ENCODE data around the gene CFAP46.

CFAP46 gene

GRCh38 chr10:132879408-132880127 is 62.8 kb downstream of the CFAP46 start:
- no peak for DNase-seq

DNA sequence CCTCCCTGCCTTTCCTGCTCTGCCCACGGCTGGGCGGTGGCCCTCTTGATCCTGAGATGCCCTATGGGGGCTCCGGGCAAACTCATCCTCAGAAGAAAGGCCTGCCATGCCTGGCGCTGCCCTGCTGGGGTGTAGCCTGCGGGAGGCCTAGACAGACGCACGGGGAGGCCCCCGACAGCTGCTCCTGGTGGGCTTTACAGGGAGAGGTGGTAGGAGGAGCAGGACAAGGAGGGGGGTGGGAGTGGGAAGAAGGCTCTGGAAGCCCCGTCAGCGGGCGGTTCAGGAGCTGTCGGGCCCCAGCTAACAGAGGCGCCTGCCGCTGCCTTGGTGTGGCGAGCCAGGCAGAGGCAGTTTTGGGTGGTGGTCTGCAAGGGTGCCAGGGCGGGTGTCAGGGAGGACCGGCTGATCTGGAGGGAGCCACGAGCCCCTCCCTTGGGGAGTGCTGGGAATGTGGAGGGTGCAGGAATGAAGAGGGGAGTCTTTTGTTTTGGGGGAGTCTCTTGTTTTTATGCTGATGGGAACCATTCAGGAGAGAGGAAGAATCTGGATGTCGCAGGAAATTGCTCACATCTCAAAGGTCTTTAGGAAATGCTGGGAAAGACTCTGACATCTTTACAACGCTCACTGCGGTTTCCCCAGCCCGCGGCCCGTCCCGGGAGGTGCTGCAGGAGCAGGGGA is 63.5 kb downstream of the CFAP46 start:
- no peak for DNase-seq

DNA sequence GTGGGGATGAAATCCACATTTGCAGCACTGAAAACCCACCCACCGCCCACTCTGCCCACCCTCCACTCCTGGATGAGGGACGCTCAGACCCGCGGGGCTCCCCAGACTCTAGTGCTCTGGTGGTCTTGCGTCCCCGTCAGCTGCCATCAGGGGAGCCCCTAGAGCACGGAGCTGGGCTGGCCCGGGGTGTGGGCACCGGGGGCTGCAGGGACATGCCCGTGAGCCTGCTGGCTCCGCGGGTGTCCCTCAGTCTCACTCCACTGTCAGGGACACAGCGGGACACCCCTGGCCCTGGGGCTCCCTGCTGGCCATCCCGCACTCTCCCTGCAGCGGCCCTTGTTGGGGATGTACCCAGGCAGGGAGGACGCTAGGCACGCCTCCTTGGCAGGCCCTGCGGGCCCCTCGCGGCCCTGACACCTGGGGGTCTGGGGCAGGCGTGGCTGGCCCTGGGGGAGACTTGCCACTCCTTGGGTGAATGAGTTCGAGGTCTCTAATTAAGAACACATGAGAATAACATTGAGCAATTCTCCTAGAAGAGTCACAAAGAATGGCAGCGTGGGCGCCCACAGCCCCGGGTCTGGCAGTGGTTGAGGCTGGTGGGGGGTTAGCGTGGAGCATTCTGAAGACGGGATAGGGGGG is 64.2 kb downstream of the CFAP46 start:
- no peak for DNase-seq

- DNase-seq, result no peak
Measured at GRCh38 chr10:132877473-132877872, 64.9 kb downstream of the CFAP46 start.

DNA sequence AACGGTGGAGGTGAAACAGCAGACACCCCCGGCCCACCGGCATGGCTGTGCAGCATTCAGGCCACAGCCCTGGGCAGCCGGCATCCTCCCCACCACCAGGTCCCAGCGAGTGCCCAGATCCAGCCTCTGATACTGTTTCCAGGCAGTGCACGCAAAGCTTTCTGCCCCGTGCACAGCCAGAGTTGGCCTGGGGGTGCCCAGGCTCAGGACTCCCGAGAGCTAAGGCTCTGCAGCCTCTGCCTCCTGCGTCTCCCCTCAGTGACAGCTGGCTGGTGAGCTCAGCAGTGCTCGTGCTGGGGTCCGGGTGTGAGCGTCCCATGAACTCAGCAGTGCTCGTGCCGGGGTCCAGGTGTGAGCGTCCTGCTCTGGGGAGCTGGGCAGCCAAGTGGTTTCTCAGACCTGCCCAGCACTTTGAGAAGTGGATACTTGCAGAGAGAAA is 65.4 kb downstream of the CFAP46 start:
- no peak for DNase-seq

- DNase-seq, result no peak
Measured at GRCh38 chr10:132876131-132876860, 66.1 kb downstream of the CFAP46 start.

DNA sequence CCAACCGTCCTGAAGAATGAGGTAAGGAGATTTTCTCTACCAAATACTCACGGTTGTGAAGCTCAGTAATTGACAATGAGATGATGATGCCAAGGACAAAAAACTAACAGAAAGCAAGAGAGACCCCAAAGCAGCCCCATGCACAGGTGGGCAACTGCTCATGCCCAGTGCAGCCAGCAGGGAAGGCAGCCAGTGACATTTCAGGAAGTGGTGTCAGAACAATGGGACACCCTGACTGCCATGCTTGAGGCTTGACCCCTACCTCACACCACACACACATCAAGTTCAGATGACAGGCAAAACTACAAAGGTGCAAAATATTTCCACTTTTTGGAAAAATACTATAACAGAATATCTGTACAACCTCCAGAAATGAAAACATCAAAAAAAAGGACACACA is 66.9 kb downstream of the CFAP46 start:
- DNase-seq, result no peak

DNA sequence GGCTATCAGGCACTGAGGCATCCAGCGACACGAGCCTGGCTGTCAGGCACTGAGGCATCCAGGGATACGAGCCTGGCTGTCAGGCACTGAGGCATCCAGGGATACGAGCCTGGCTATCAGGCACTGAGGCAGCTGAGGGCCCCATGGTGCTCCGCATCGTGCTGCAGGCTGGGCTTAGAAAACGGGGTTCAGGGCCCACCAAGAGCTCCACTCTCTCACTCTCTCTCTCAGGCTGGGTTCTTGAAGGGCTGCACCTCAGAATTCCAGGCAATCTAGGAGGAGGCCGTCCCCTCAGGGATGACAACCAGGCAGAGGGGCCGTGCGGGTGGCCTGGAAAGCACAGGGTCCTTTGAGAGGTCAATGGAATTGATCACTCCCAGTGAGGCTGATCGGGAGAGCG is 69.0 kb downstream of the CFAP46 start:
- no peak for DNase-seq

DNA sequence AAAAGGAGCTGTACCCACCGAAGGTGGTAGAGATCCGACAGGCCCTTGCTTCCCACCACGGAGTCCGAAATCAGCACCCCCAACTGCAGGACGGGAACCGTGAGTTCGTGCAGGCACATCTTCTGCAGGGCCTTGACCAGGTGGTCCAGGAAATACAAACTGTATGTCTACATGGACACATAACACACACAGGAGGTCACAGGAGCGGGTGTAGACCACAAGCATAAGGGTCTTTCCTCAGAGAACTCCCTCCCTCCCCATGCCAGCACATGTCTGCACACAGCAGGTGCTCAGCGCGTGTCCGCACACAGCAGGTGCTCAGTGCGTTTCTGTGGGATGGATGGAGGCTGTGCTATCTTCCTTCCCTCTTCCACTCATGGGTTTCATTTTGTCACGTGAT is 69.7 kb downstream of the CFAP46 start:
- DNase-seq, result no peak

DNA sequence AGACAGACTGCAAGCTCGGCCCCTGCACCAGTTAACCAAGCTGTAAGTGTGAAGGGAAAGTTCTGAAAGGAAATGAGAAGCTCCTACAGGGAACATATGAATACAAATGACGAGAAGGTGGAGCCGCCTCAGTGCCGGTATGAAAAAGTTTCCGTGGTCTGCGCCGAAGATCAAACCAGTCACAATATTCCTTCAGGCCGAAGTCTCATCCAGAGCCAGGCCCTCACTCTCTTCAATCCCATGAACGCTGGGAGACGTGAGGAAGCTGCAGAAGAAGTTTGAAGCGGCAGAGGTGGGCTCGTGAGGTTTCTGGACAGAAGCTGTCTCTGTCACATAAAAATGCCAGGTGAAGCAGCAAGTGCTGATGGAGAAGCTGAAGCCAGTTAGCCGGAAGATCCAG is 71.9 kb downstream of the CFAP46 start:
- no peak for DNase-seq

- DNase-seq, result no peak
Measured at GRCh38 chr10:132869621-132870020, 72.7 kb downstream of the CFAP46 start.

- no peak for DNase-seq
Measured at GRCh38 chr10:132868995-132869394, 73.4 kb downstream of the CFAP46 start.

DNA sequence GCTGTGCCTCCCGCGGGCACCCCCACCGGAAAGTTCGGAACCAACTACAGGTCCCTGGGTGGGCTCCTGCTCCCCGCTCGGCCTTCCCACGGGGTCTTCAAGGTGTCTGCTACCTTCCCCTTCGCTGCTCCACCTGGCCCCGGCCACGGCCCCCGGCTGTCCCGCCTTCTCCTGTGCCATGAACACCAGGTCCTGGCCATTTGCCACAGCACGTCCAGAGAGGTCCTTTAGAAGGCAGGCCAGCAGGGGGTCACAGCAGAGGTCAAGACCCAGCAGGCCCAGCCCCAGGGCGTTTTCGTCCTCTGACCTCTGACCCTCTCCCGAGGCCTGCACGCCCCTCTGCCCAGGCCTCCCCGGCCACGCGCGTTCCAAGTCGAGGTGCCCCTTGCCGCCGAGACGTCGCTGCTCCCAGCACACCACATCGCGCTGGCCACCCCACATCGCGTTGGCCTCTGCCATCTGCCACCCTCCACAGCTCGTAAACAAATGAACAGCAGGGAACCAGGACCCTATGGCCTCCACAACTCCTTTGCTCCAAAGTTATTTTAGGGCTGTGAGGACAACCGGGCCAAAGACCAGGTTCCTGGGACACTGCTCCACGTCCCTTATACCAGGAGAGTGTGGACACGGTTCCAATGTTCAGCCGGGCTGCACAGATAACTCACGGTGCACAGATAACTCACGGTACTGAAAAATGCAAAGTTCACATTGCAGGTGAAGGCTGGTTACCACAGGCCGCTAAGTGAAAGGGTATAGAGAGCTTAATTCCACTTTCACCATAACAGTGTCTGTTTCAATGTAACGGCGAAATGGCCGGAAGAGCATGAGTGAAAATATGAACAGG is 74.3 kb downstream of the CFAP46 start:
- no peak for DNase-seq

GRCh38 chr10:132866601-132867381 is 75.6 kb downstream of the CFAP46 start:
- no peak for DNase-seq

DNA sequence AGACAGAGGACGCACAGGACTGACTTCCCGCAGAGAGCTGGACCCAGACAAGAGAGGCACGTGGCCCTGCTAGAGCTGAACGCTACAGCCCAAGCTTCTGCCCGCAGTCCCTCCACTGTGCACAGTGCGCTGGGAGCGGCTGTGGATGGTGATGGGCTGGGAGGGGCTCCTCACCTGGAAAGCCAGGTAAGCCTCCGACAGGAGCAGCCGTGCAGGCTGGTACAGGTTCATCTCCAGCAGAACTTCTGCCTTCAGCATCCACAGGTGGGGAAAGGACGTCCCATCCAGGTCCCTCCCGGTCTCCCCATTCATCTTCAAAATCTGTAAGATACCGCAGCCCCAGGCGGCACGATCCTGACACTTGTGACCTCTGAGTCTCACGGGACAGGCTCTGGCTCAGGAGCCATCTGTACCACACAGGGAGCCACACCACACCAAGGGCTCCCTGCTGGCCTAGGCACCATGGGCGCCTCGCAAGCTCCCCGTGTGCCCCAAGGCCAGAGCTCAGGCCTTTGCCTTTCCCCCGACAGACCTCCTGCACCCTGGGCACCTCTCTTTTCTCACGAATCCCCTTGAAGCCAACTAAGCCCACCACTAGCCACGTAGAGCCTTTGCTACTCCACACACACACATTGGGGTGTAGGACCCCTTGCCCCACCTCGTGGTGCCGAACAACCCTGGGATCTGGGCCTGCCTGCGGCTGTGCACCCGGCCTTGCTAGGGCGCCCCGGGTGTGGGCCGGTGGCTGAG is 76.3 kb downstream of the CFAP46 start:
- no peak for DNase-seq

GRCh38 chr10:132865171-132865631 is 77.2 kb downstream of the CFAP46 start:
- DNase-seq, result no peak

- no peak for DNase-seq
Measured at GRCh38 chr10:132862485-132863420, 79.6 kb downstream of the CFAP46 start.

GRCh38 chr10:132861884-132862461 is 80.4 kb downstream of the CFAP46 start:
- no peak for DNase-seq

GRCh38 chr10:132861116-132861691 is 81.2 kb downstream of the CFAP46 start:
- DNase-seq, result no peak

All from stimulated activated CD4-positive, alpha-beta T cell treated with anti-CD3 and anti-CD28 coated beads, Interleukin-4, amount 100 ng/mL, for 24 hours (primary cell).